Prostate gland (tissue), 2 donors: ENCODE measurements around the gene SGPL1. TPM values are rescaled to one million over a fixed set of nuclear protein-coding genes. Genes with fewer than 3 reads are reported as not detected.

Source experiments
- DNase-seq: peaks from one replicate; pipeline ENCODE4 v3.0.0-alpha.2; 2019; ENCODE audit warnings: low spot score
- H3K27ac ChIP-seq, 2 donors: fragments of 200-600 bp; sonication (generic); 2 replicates each; pipeline ENCODE4 v1.5.1; 2017 to 2019
- H3K27me3 ChIP-seq: fragments of 200-600 bp; sonication (generic); replicated peaks from 2 replicates; pipeline ENCODE4 v1.5.1; 2019; ENCODE audit not compliant: insufficient read depth
- H3K36me3 ChIP-seq, 2 donors: fragments of 200-600 bp; sonication (generic); 1 replicate in 1 of 2; 2 replicates in 1 of 2; pipeline versions ENCODE4 v1.5.1 to v1.8.1; 2017 to 2019
- H3K4me1 ChIP-seq: fragments of 200-600 bp; sonication (generic); replicated peaks from 2 replicates; pipeline ENCODE4 v1.5.1; 2019
- H3K4me3 ChIP-seq, 2 donors: fragments of 200-600 bp; sonication (generic); 2 replicates each; pipeline ENCODE4 v1.5.1; 2017 to 2019
- H3K9me3 ChIP-seq: fragments of 200-600 bp; sonication (generic); 2 replicates; pipeline ENCODE4 v1.5.1; 2017
- POLR2A ChIP-seq: fragments of 450-650 bp; IDR thresholded peaks from one replicate; pipeline ENCODE4 v1.6.1; 2016; ENCODE audit warnings: antibody characterized with exemption, mild to moderate bottlenecking
- POLR2AphosphoS5 ChIP-seq: sonication (generic); formaldehyde crosslinking; IDR thresholded peaks from one replicate; pipeline ENCODE4 v1.6.1; 2017; ENCODE audit warnings: antibody characterized with exemption
- WGBS: methylation state at CpG from one replicate; pipeline ENCODE4 v1.1.5; 2018; 5-methylcytosine and 5-hydroxymethylcytosine counted together
- intact Hi-C: fragments of 100-400 bp; cut with DNase I; formaldehyde crosslinking; loops from one replicate; pipeline ENCODE4 v1.14.2; 2022
- total RNA-seq, 2 donors: library from RNA; depleted of rRNA; stranded (reverse); fragments of >200 nt; gene quantifications; one replicate each; pipeline ENCODE4 v1.1.0, GENCODE V29; 2016
- TF ChIP-seq, protein P1 (sequence below), 4 experiments: fragments of 200-600 bp in 2 of 4; fragments of 450-650 bp in 2 of 4; sonication (generic) in 2 of 4; IDR thresholded peaks; 1 replicate in 3 of 4; 2 replicates in 1 of 4; pipeline ENCODE4 v1.5.1; 2016 to 2019; ENCODE audit warnings: antibody characterized with exemption in 4 of 4, mild to moderate bottlenecking in 2 of 4, moderate library complexity in 2 of 4

The SGPL1 gene
- total RNA-seq, 2 donors from 2014 or later = 52.6 to 64.4 TPM

DNA sequence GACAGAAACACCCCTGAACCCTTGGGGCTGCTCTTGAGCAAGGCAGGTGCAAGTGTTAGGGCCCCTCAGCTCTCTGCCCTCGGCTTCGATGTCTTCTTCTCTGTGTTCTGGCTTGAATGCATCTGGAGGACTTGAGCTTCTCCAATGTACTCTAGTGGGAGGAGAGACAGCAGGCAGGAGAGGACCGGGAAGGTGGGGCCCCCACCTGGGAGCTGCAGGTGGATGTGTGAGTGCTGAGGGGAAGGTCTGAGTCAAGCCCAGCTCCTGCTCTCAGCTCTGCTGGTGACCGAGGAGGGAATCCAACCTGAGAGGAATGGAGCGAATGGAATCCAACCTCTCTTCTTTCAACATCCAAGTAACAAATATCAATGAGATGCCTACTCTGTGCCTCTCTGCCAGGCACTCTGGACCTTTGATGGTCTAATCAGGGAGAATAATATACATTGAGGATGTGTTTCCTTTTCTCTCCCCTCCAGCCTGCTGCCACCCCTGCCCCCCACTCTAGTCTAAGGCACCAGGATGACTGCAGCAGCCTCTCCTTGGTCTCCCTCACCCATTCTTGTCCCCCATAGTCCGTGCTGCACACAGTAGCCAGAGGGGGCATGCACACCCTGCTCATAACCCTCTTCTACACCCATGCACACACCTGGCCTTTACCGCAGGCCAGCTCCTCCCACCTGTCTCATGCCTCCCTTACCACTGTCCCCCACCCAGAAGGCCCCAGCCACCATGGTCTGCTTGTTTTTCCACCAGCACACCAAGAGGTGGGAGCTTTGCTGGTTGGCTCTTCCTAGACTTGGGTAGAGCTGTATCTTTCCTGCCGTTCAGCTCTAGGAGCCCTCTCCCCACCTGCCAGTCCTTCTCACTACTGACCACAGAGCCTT is 44.2 kb upstream of the SGPL1 start:
- no peak overlapping the region for H3K27ac ChIP-seq
- no peaks in the 10 kb centered on the region for H3K9me3 ChIP-seq
- TF ChIP-seq, protein P1, sequence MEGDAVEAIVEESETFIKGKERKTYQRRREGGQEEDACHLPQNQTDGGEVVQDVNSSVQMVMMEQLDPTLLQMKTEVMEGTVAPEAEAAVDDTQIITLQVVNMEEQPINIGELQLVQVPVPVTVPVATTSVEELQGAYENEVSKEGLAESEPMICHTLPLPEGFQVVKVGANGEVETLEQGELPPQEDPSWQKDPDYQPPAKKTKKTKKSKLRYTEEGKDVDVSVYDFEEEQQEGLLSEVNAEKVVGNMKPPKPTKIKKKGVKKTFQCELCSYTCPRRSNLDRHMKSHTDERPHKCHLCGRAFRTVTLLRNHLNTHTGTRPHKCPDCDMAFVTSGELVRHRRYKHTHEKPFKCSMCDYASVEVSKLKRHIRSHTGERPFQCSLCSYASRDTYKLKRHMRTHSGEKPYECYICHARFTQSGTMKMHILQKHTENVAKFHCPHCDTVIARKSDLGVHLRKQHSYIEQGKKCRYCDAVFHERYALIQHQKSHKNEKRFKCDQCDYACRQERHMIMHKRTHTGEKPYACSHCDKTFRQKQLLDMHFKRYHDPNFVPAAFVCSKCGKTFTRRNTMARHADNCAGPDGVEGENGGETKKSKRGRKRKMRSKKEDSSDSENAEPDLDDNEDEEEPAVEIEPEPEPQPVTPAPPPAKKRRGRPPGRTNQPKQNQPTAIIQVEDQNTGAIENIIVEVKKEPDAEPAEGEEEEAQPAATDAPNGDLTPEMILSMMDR (IDR thresholded peaks at IDR 0.05) = no peak
- TF ChIP-seq POLR2AphosphoS5 = no peak
- no peak for TF ChIP-seq POLR2A
- 85% methylated on average over 8 of the region's 8 CpGs for WGBS
- intact Hi-C loops = no loop called here
- DNase-seq = no peak
- no peak overlapping the region for H3K4me3 ChIP-seq
- no peaks in the 10 kb centered on the region for H3K27me3 ChIP-seq
- no peaks in the 10 kb centered on the region for H3K4me1 ChIP-seq
- no peaks in the 10 kb centered on the region for H3K36me3 ChIP-seq

DNA sequence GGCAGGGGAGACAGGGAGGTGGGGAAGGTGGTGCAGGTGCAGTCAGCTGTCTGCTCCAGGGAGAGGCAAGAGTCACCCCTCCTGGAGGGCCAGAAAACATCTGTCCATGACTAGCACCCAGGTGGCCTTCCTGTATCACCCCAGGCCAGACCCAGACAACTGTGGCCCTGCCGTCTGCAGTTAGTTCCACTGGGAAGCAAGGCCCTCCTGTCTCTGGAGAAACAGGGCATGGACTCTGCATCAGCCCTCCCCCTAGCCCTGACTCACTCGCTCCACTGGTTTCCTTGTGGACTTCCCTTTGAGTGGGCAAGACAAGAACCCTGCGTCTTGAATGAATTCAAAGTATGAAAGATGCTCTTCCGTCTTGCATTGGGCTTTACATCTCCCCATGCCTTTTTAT is 43.1 kb upstream of the SGPL1 start:
- Histone ChIP-seq H3K27ac (no peak overlapping the region), H3K27me3 (no peaks in the 10 kb centered on the region), H3K4me1 (no peaks in the 10 kb centered on the region), H3K36me3 (no peaks in the 10 kb centered on the region), H3K9me3 (no peaks in the 10 kb centered on the region), H3K4me3 (no peak overlapping the region)
- intact Hi-C loops = no loop called here
- TF ChIP-seq POLR2A (no peak), POLR2AphosphoS5 (no peak)
- TF ChIP-seq, protein P1 (IDR thresholded peaks at IDR 0.05) = no peak
- 86% methylated on average over 4 of the region's 4 CpGs for WGBS
- no peak for DNase-seq

DNA sequence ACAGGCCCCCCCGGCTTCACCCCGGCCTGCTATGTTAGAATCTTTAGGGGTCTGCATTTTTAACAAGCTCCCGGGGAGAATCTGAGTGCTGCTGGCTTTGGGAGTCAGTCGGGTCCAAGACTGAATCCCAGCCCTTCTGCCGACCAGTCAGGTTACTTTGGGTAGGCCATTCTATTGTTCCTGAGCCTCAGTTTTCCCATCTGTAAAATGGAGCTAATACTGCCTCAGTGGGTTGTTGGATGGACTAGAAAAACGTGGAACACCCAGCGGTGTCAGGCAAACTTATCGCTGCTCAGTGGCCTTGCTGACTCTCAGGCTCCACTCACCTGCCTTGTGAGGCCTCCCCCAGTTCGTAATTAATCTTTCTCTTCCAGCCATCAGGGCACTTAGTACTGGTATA is 42.3 kb upstream of the SGPL1 start:
- Histone ChIP-seq H3K4me1 (no peaks in the 10 kb centered on the region), H3K4me3 (no peak overlapping the region), H3K9me3 (no peaks in the 10 kb centered on the region), H3K27ac (no peak overlapping the region), H3K36me3 (no peaks in the 10 kb centered on the region), H3K27me3 (no peaks in the 10 kb centered on the region)
- DNase-seq = no peak
- WGBS = 93% methylated on average over 8 of the region's 9 CpGs
- intact Hi-C loops = no loop called here
- no peak for TF ChIP-seq POLR2A
- TF ChIP-seq POLR2AphosphoS5 = no peak
- TF ChIP-seq, protein P1 (IDR thresholded peaks at IDR 0.05) = no peak

DNA sequence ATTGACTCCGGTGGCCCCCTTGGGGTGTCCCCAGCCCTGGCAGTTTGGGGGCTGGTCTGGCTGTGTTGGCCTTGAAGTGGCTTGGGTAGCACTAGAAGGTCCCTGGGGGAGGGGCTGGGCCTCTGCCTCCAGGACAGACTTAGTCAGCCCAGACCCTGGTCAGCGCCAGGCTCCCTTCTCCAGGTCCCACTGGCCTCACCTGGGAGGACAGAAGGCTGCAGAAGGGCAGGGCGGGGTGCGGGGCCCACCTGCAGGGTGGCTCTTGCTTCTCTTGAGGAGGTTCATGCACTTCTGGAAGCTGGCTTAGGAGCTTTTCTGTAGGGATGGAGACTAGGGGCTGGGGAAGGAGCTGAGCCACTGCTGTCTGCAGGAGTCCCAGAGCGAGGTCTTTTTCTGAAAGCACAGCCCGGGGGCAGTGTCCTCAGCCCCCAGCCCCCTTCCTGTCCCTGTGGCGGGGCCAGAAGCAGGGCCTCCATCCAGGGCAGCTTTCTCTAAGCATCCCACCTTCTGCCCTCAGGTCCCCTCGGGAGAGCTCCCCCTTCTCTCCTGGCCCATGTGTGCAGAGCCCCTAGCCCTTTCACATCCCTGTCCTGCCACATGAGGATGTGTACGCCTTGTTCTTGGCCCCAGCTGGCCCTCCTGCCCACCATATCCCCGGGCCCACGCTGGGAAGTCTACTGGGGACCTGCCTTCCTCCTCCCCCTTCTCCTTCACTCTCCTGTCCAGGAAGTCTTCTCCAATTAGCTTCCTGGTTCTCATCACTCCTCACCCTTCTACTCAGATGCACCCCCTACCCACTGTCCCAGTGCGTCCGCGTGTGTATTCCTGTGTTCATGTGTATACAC is 41.6 kb upstream of the SGPL1 start:
- Histone ChIP-seq H3K4me1 (no peaks in the 10 kb centered on the region), H3K36me3 (no peaks in the 10 kb centered on the region), H3K27ac (no peak overlapping the region), H3K27me3 (no peaks in the 10 kb centered on the region), H3K9me3 (no peaks in the 10 kb centered on the region), H3K4me3 (no peak overlapping the region)
- WGBS = 89% methylated on average over 14 of the region's 14 CpGs
- no peak for DNase-seq
- intact Hi-C loops = no loop called here
- TF ChIP-seq POLR2A = no peak
- no peak for TF ChIP-seq POLR2AphosphoS5

DNA sequence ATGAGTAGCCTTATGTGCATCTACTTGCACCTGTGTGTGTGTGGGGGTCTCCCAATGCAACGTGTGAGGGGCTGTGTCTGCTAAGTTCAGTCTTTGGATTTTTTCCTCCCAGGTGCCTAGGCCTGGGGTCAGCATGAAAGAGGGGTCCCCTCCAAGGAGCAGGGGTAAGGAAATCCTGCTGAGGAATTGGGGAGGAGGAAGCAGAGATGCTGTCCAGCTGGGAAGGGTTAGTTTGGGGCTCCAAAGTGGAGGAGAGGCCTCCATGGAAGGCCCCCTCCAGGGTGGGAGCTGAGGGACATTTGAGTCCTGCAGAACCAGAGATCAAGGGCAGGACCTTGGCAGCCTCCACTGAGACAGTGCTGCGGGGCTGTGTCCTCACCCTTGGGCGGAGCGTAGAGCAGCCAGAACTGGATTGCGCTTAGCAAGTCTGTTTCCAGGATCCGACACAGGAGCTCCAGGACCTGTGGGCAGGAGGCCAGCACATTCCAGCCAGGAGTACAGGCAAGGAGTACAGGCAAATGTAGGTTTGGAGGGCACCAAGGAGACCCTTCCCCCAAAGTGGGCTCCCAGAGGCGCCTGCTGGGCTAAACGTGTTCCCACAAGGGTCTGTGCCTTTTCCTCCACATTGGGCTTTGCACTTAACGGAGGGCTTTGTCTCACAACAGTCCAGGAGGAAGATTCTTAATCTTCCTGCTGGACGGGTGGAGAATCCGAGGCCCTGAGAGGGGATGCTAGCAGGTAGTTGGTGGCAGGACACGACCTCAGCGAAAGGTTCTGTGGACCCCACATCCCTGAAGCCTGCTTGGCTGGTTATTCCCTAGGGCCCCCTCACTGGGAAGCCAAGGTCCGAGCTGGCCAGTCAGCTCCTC is 40.7 kb upstream of the SGPL1 start:
- intact Hi-C loops = no loop called here
- Histone ChIP-seq H3K36me3 (no peaks in the 10 kb centered on the region), H3K4me3 (no peak overlapping the region), H3K9me3 (no peaks in the 10 kb centered on the region), H3K27me3 (no peaks in the 10 kb centered on the region), H3K27ac (no peak overlapping the region), H3K4me1 (no peaks in the 10 kb centered on the region)
- TF ChIP-seq POLR2AphosphoS5 (peak; percentile 42), POLR2A (no peak)
- DNase-seq = peak; percentile 67
- 74% methylated on average over 14 of the region's 14 CpGs for WGBS
